Keratinocyte (primary cell): ENCODE measurements around the gene CLCN4. TPM values are rescaled to one million over a fixed set of nuclear protein-coding genes. Genes with fewer than 3 reads are reported as not detected.

ENCODE experiments used
- DNase-seq: peaks from one replicate; pipeline ENCODE4 v3.0.0-alpha.2; 2011; ENCODE audit warnings: low read depth, missing footprints, low spot score
- FAIRE-seq: peaks from 2 replicates; lab custom pipeline; 2011; peaks lifted over from hg19 to GRCh38; lab: Jason Lieb, UNC
- H2AFZ ChIP-seq: 2 replicates; pipeline ENCODE4 v1.6.0; 2012; ENCODE audit warnings: low read length, control low read depth, inconsistent platforms; ENCODE audit not compliant: control insufficient read depth
- H3K27ac ChIP-seq: 2 replicates; pipeline ENCODE4 v1.5.1; 2011; ENCODE audit warnings: low read length; ENCODE audit not compliant: control insufficient read depth, insufficient read depth
- H3K27me3 ChIP-seq: 3 replicates; pipeline ENCODE4 v1.6.0; 2011; ENCODE audit warnings: low read length; ENCODE audit not compliant: control insufficient read depth, insufficient read depth; ENCODE audit errors: extremely low read depth
- H3K36me3 ChIP-seq, 2 experiments: 2 replicates in 1 of 2; 3 replicates in 1 of 2; pipeline ENCODE4 v1.5.1; 2011; ENCODE audit warnings: low read length in 2 of 2, mild to moderate bottlenecking in 1 of 2; ENCODE audit not compliant: control insufficient read depth in 2 of 2, insufficient read depth in 2 of 2; ENCODE audit errors: extremely low read depth in 1 of 2
- H3K4me1 ChIP-seq: 3 replicates; pipeline ENCODE4 v1.5.1; 2011; ENCODE audit warnings: low read length; ENCODE audit not compliant: control insufficient read depth, insufficient read depth; ENCODE audit errors: extremely low read depth
- H3K4me2 ChIP-seq: 3 replicates; pipeline ENCODE4 v1.6.0; 2011; ENCODE audit warnings: low read depth, low read length; ENCODE audit not compliant: control insufficient read depth, insufficient read depth; ENCODE audit errors: extremely low read depth
- H3K4me3 ChIP-seq, 3 experiments: fragments of 200-600 bp in 1 of 3; sonication (generic) in 1 of 3; 2 replicates in 2 of 3; 3 replicates in 1 of 3; pipeline ENCODE4 v1.5.1; 2011 to 2016; ENCODE audit warnings: low read length in 3 of 3, mild to moderate bottlenecking in 3 of 3, control low read depth in 2 of 3, inconsistent platforms in 1 of 3, low read depth in 1 of 3, mixed read lengths in 1 of 3, mixed run types in 1 of 3, moderate library complexity in 1 of 3; ENCODE audit not compliant: control insufficient read depth in 2 of 3, insufficient read depth in 2 of 3; ENCODE audit errors: extremely low read depth in 1 of 3
- H3K79me2 ChIP-seq: 2 replicates; pipeline ENCODE4 v1.6.0; 2012; ENCODE audit warnings: low read length; ENCODE audit not compliant: control insufficient read depth, insufficient read depth
- H3K9ac ChIP-seq: 3 replicates; pipeline ENCODE4 v1.6.0; 2011; ENCODE audit warnings: low read length; ENCODE audit not compliant: control insufficient read depth, insufficient read depth; ENCODE audit errors: extremely low read depth
- H3K9me1 ChIP-seq: 3 replicates; pipeline ENCODE4 v1.6.0; 2011; ENCODE audit warnings: low read length; ENCODE audit not compliant: control insufficient read depth, insufficient read depth; ENCODE audit errors: extremely low read depth
- H3K9me3 ChIP-seq: 2 replicates; pipeline ENCODE4 v1.5.1; 2012; ENCODE audit warnings: low read depth, low read length; ENCODE audit not compliant: control insufficient read depth
- H4K20me1 ChIP-seq: 3 replicates; pipeline ENCODE4 v1.6.0; 2011; ENCODE audit warnings: low read length; ENCODE audit not compliant: control insufficient read depth, insufficient read depth; ENCODE audit errors: extremely low read depth
- CTCF ChIP-seq, 3 experiments: IDR thresholded peaks in 1 of 3; conservative IDR thresholded peaks in 1 of 3; optimal IDR thresholded peaks in 1 of 3; 2 replicates in 2 of 3; 3 replicates in 1 of 3; pipeline versions ENCODE3 to v1.5.1; 2011; ENCODE audit warnings: low read length in 3 of 3, mild to moderate bottlenecking in 3 of 3, moderate library complexity in 2 of 3, control low read depth in 1 of 3, inconsistent platforms in 1 of 3; ENCODE audit not compliant: insufficient read depth in 2 of 3; ENCODE audit errors: extremely low read depth in 1 of 3
- EZH2 ChIP-seq: IDR thresholded peaks from one replicate; pipeline ENCODE4 v1.6.1; 2012; ENCODE audit warnings: inconsistent platforms, mild to moderate bottlenecking, low read length, moderate library complexity
- dilution Hi-C: fragments of 300-500 bp; cut with MboI; formaldehyde crosslinking; loops from one replicate; pipeline ENCODE4 v1.7.0; 2020; ENCODE audit warnings: low sequenced_read_pairs; ENCODE audit not compliant: extremely low pct_ligation_motif_present
- polyA plus RNA-seq, 5 experiments: library from polyadenylated mRNA; depleted of rRNA in 3 of 5; stranded (reverse) in 3 of 5; stranded (forward) in 1 of 5; unstranded in 1 of 5; fragments of >200 nt; gene quantifications; 1 replicate in 1 of 5; 2 replicates in 3 of 5; 3 replicates in 1 of 5; pipeline versions ENCODE4 v1.2.1 to v1.2.3, GENCODE V29; 2011 to 2012; ENCODE audit warnings: missing spikeins in 2 of 5, low read depth in 1 of 5, low replicate concordance in 1 of 5

Gene CLCN4
- polyA plus RNA-seq, 1 donor (not counting 4 experiments of a cell fraction or from before 2014, with no cell fraction given), result 0.24 TPM

- FAIRE-seq, result no peak
- dilution Hi-C loops, result loop anchor here (10.0 kb wide), 1 partner anchor 939 kb away; no protein-coding TSS in a partner anchor
- H3K9ac ChIP-seq, result no peak overlapping the region
- H4K20me1 ChIP-seq, result no peaks in the 10 kb centered on the region
- no peak overlapping the region for H3K27ac ChIP-seq
- no peak for DNase-seq
- no peaks in the 10 kb centered on the region for H3K79me2 ChIP-seq
- no peaks in the 10 kb centered on the region for H3K36me3 ChIP-seq
- H3K4me2 ChIP-seq, result no peak overlapping the region
- TF ChIP-seq CTCF (optimal IDR thresholded peaks at IDR 0.05 in 1 of 3, IDR thresholded peaks at IDR 0.05 in 1 of 3, conservative IDR thresholded peaks at IDR 0.05 in 1 of 3; ENCODE audit: extremely low read depth in 1 of 3, insufficient read depth in 2 of 3, low read length in 3 of 3) (no peak), EZH2 (no peak)
- H3K9me1 ChIP-seq, result no peaks in the 10 kb centered on the region
- no peak overlapping the region for H2AFZ ChIP-seq
- no peaks in the 10 kb centered on the region for H3K27me3 ChIP-seq
- no peak overlapping the region for H3K4me3 ChIP-seq
- no peaks in the 10 kb centered on the region for H3K9me3 ChIP-seq
- H3K4me1 ChIP-seq, result no peaks in the 10 kb centered on the region
Observed at GRCh38 chrX:10195947-10196346, 39.2 kb downstream of the CLCN4 start.

GRCh38 chrX:10197279-10198210 lies 40.8 kb downstream of the CLCN4 start:
- no peaks in the 10 kb centered on the region for H3K79me2 ChIP-seq
- H3K9me1 ChIP-seq, result no peaks in the 10 kb centered on the region
- no peak overlapping the region for H3K9ac ChIP-seq
- H4K20me1 ChIP-seq, result no peaks in the 10 kb centered on the region
- H3K36me3 ChIP-seq, result no peaks in the 10 kb centered on the region
- no peak for DNase-seq
- no peak overlapping the region for H3K27ac ChIP-seq
- no peak for TF ChIP-seq CTCF (optimal IDR thresholded peaks at IDR 0.05 in 1 of 3, IDR thresholded peaks at IDR 0.05 in 1 of 3, conservative IDR thresholded peaks at IDR 0.05 in 1 of 3; ENCODE audit: extremely low read depth in 1 of 3, insufficient read depth in 2 of 3, low read length in 3 of 3)
- no peak for TF ChIP-seq EZH2
- H3K4me2 ChIP-seq, result no peak overlapping the region
- H3K27me3 ChIP-seq, result no peaks in the 10 kb centered on the region
- no peaks in the 10 kb centered on the region for H3K9me3 ChIP-seq
- dilution Hi-C loops, result loop anchor here (10.0 kb wide), 1 partner anchor 937 kb away; no protein-coding TSS in a partner anchor
- H3K4me1 ChIP-seq, result no peaks in the 10 kb centered on the region
- no peak overlapping the region for H3K4me3 ChIP-seq
- FAIRE-seq, result no peak
- no peak overlapping the region for H2AFZ ChIP-seq
